ENCODE data around the gene VSIG8. TPM values are rescaled to one million over a fixed set of nuclear protein-coding genes. Genes with fewer than 3 reads are reported as not detected.

VSIG8 gene
- total and polyA plus RNA-seq, 2 of the 4 experiments (the other 2 are of a cell fraction) = not detected

GRCh38 chr1:159830722-159831121 lies 31.7 kb downstream of the VSIG8 start:
- Histone ChIP-seq H3K23ac (ENCODE audit: low read depth, low read length) (no peak overlapping the region), H3K9ac (ENCODE audit: low read depth, low read length) (no peak overlapping the region), H2BK20ac (ENCODE audit: low read depth, low read length) (no peak overlapping the region), H3K9me3 (ENCODE audit: control insufficient read depth, insufficient read depth, low read length) (no peaks in the 10 kb centered on the region), H2AK5ac (ENCODE audit: low read depth, low read length) (no peak overlapping the region), H3K27ac (ENCODE audit: insufficient read depth, low read length) (no peak overlapping the region), H3K36me3 (ENCODE audit: control insufficient read depth, insufficient read depth, low read length) (no peaks in the 10 kb centered on the region), H3K4ac (ENCODE audit: low read depth, low read length) (no peak overlapping the region), H2AFZ (replicated peaks; ENCODE audit: low read length, poor library complexity) (no peak overlapping the region), H3K4me3 (ENCODE audit: insufficient read depth, low read depth, low read length) (no peak overlapping the region), H2BK15ac (ENCODE audit: low read depth, low read length) (no peak overlapping the region), H3K27me3 (ENCODE audit: control insufficient read depth, insufficient read depth, low read length) (no peaks in the 10 kb centered on the region; the same call in 1 of the 2 replicates), H2BK120ac (ENCODE audit: low read depth, low read length) (no peak overlapping the region), H4K5ac (ENCODE audit: low read depth, low read length) (no peak overlapping the region), H3K18ac (ENCODE audit: low read depth, low read length) (no peak overlapping the region), H3K9me1 (ENCODE audit: insufficient read depth, low read length) (0 out of 2 replicates have a peak, but pooled peaks cover 3% of the 10 kb centered on the region), H3K4me1 (ENCODE audit: control insufficient read depth, insufficient read depth, low read length) (peaks cover 2% of the 10 kb centered on the region), H2AK9ac (replicated peaks; ENCODE audit: low read depth, low read length, poor library complexity) (no peak overlapping the region), H3K4me2 (ENCODE audit: low read depth, low read length) (no peak overlapping the region), H2BK5ac (ENCODE audit: low read depth, low read length, poor library complexity, severe bottlenecking) (no peak overlapping the region), H4K91ac (ENCODE audit: insufficient read depth, low read depth, low read length) (no peak overlapping the region), H4K20me1 (ENCODE audit: insufficient read depth, low read length) (no peaks in the 10 kb centered on the region), H3K79me1 (ENCODE audit: low read depth in 1 of 2, low read length in 2 of 2) (no peaks in the 10 kb centered on the region), H4K8ac (ENCODE audit: low read depth in 2 of 2, low read length in 2 of 2) (no peak overlapping the region), H3K56ac (ENCODE audit: extremely low read depth, insufficient read depth, low read length) (no peak overlapping the region), H3K14ac (replicated peaks; ENCODE audit: low read depth, low read length) (no peak overlapping the region)
- BruUV-seq (replicated peaks) = no TSS peak
- ChIA-PET CTCF (no interaction called here), POLR2A (ENCODE audit: unreplicated experiment) (no interaction called here)
- in situ Hi-C loops (cut with MboI; ENCODE audit: low sequenced_read_pairs) = no loop called here
- WGBS, 2 experiments (ENCODE audit: extremely low coverage in 2 of 2, insufficient read length in 1 of 2) = 85% methylated on average over 6 of the region's 8 CpGs; no CpG with 5 or more reads in 1 of the 2 experiments
- DNase-seq = no peak
- no peak for ATAC-seq (ENCODE audit: low read depth)
- intact Hi-C loops (cut with micrococcal nuclease) = loop anchor here (10.0 kb wide), 1 partner anchor 1554 kb away; no protein-coding TSS in a partner anchor
- TF ChIP-seq MXI1 (IDR thresholded peaks at IDR 0.05; ENCODE audit: borderline replicate concordance, low read depth, low read length) = no peak
- TF ChIP-seq, protein P1, sequence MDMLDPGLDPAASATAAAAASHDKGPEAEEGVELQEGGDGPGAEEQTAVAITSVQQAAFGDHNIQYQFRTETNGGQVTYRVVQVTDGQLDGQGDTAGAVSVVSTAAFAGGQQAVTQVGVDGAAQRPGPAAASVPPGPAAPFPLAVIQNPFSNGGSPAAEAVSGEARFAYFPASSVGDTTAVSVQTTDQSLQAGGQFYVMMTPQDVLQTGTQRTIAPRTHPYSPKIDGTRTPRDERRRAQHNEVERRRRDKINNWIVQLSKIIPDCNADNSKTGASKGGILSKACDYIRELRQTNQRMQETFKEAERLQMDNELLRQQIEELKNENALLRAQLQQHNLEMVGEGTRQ (IDR thresholded peaks at IDR 0.05; ENCODE audit: low read depth, low read length) = no peak
- TF ChIP-seq FOS (IDR thresholded peaks at IDR 0.05; ENCODE audit: low read depth, low read length) = no peak
- TF ChIP-seq SMC3 (IDR thresholded peaks at IDR 0.05; ENCODE audit: low read depth, low read length) = no peak
- TF ChIP-seq CEBPB (IDR thresholded peaks at IDR 0.05; ENCODE audit: low read depth, low read length) = no peak
- no peak for TF ChIP-seq POLR2A (IDR thresholded peaks at IDR 0.05; ENCODE audit: low read depth, low read length)
- dilution Hi-C loops (cut with HindIII; ENCODE audit: low sequenced_read_pairs, unreplicated experiment) = no loop called here

Measured in IMR-90 (cell line).